Activated T-cell treated with anti-CD3 and anti-CD28 coated beads for 48 hours (primary cell): ENCODE data around the gene VSX1.

Experiments
- DNase-seq: peaks from one replicate; pipeline ENCODE4 v3.0.0-alpha.2; 2020; ENCODE audit warnings: low read depth

VSX1 gene

DNA sequence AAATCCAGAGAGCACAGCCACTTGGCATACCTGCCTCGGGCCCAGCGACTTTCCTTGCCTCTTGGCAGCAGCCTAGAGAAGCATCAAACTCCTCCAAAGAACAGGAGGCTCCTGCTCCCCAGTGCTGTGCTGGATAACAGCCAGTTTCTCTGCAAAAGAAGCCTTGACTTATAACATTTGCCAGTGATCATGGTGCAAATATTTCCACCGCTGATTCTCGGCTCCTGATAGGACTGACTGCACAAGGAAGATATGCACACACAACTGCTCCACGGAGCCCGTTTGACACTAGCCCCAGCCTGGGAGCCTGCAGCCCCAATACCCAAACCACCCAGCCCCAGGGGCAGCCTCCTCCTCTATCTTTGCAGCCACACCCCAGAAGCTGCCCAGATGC is 41.5 kb downstream of the VSX1 start:
- DNase-seq: no peak

- DNase-seq: no peak
Measured at GRCh38 chr20:25039697-25040437, 42.1 kb downstream of the VSX1 start.

DNA sequence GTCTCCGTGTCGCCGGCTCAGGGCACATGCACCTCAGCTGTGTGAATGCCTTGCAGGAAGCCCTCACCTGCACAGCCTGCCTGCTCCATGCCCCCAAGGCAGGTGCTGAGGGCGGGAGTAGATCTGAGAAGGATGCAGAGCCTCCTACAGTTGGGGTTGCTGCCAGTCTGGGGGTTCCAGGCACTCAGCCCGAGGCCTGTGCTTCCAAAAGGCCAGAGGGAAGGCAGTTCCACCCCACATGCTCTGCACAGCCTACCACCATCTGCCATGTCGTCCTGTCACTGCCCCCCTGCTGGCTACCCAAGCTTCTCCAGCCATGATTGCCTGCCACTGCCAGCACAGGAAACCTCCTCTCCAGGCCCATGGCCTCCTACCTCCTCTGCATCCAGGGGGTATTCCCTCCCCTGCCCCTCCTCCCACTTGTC is 43.3 kb downstream of the VSX1 start:
- no peak for DNase-seq

DNA sequence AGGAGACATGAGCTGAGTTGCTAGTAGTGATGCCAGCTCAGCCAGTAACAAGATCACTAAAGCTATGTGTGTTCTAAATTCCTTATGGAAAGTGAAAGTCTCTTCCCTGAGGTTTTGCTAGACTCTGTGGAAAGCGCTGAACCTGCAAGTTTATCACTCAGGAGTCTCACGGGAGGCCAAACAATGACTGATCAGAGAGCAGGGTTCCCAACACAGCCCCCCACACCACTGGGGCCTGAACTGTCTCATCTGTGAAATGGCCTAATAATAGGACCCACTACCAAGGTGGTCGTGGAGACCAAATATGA is 43.9 kb downstream of the VSX1 start:
- DNase-seq: no peak

DNA sequence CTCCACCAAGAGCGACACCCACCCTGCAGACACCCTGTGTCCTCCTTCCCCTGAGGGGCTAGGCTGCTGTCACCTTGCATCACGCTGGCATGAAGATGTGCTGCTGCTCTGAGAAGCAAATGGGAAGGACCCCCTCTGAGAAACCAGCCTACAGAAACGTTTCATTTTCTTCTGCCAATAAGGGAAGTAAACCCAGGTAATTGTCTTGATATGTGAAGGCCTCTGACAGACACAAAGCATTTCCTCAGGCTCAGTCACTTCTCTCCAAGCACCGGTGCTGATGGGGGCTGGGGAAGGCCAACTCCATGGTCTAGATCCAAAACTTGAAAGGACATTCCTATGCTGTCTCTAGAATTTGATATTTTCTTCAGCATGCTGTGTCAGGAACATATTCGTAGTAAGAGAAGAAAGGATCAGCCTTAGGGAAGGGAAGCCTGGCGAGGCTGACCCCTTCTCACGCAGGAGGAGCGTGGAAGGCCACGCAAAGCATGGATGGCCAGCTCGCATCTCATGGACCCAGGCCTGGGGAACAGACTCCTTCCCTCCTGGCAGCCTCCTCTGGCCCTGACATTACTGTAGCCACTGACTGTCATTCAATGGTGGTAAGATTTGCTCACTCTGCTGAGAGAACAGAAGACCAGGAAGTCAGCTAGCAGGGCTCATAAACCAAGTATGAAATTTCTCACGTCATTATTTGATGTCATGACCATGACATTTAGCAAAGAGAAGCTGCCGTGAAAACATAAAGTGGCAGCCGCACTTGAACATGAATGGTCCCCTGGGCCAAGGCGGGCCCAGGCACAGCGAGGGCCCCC is 44.4 kb downstream of the VSX1 start:
- DNase-seq: no peak

DNA sequence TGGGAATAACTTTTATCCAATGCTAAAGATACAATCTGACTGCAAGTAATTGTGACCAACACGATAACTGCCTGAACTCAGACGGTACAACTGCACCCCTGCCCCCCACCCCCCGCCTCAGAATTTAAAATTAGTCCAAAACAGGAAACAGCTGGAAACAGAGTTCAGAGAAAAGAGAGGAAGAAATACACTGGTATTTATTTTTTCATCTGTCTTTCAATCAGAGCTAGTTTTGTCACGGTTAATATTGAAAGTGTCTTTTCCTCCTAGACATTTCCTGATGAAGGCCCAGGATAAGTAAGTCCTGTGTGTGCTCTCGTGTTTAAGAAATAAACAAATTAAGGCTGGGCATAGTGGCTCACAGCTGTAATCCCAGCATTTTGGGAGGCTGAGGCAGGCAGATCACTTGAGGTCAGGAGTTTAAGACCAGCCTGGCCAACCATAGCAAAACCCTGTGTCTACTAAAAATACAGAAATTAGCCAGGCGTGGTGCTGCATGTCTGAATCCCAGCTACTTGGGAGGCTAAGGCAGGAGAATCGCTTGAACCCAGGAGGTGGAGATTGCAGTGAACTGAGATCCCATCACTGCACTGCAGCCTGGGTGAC is 45.5 kb downstream of the VSX1 start:
- DNase-seq: no peak

DNA sequence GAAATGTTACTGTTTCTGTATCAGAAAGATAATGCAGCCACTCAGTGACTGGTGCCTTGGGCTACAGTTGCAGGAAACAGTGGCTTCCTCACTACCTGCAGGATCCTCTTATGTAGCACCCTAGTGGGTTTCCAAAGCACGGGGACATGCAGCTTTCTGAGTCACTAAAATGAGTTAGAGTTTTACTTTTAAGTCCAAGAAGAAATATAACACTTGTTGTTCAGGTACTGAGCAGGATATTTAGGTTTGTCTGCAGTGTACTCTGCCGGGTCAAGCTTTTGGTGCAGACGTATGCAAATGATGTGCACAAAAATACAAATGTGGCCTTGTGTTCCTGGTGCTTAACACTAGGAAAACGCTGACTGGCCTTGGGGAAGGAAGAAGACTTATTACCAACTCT is 46.0 kb downstream of the VSX1 start:
- no peak for DNase-seq

- no peak for DNase-seq
Measured at GRCh38 chr20:25033924-25034300, 48.0 kb downstream of the VSX1 start.

- DNase-seq: no peak
Measured at GRCh38 chr20:25033265-25033923, 48.5 kb downstream of the VSX1 start.

DNA sequence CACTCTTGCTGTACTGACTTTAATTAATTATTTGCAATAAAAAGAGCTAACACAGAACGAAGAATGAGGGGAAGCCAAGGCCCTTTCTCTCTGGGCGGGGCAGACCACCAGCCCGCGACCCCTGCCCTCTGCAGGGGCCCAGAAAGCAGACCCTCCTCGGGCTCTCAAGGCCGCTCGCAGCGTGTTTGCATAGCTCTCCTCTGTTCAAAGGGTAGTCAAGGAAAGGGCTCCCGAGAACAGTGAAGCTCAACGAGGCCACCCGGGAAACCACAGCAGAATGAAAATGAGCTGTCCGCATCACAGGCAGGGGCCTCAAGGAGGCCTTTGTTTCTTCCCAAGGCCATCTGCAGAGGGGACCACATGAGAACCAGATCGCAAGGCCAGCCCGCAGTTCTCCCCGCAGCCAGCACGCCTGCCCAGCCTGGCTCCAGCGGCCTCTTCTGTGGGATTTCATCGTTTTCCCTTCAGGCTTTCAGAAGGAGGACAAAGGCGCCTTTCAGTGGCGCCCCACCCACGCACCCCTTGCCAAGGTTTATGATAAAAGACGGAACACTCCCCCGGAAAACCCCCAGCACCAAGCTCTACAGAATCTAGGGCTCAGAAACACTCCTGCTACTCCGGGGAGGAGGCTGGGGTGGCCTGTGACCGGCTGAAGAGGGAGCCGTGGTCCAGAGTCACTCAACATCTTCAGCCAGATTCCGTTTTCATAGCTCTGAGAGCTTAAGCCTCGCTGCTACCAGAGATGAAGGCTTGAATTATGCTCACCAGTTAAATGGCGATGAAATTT is 49.3 kb downstream of the VSX1 start:
- no peak for DNase-seq

GRCh38 chr20:25032065-25032477 is 49.9 kb downstream of the VSX1 start:
- no peak for DNase-seq

DNA sequence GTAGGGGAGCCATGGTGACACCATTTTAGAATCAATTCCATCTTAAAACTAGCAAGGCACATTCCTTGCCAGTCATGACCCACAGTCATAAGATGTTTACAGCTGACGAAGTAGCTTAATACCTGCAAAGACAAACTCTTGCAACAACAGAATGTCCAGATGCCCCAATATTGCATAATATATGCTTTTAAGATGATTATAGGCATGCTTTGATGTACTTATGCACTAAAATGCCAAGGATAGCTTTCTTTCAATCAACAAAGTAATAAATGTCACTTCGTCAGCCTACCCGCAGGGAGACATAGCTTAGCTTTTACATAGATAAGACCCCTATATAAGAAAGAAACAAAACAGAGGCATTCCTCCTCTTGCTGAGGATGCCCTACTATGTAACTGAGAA is 50.7 kb downstream of the VSX1 start:
- no peak for DNase-seq

- DNase-seq: no peak
Measured at GRCh38 chr20:25030649-25031207, 51.2 kb downstream of the VSX1 start.

DNA sequence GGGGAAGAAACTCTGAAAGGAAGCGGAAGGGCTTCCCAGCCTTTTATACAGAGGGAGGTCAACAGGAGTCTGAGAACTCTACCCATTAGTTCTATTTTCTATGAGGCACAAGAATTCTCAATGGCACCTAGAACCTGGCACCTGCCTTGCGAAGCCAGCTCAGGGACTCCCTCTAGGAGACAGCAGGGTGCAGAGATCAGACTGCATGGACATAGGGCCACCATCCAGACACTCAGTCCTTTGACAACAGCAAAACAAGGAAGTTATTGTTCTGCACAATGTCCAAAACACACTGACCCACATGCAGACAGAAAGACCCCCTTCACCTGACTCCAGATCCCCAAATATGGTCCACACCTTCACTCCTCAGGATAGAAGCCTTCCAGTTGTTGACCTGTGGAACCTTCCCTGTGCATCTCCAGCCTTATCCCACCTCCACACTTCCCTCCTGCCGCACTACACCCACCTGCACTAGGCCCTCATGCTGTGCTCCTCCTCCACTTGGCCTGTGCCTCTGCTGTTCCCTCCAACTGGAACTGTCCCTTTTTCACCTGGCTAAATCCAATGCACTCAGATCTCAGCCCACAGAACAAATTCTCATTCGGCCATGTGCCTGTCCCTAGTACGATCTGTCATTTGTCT is 51.8 kb downstream of the VSX1 start:
- no peak for DNase-seq

DNA sequence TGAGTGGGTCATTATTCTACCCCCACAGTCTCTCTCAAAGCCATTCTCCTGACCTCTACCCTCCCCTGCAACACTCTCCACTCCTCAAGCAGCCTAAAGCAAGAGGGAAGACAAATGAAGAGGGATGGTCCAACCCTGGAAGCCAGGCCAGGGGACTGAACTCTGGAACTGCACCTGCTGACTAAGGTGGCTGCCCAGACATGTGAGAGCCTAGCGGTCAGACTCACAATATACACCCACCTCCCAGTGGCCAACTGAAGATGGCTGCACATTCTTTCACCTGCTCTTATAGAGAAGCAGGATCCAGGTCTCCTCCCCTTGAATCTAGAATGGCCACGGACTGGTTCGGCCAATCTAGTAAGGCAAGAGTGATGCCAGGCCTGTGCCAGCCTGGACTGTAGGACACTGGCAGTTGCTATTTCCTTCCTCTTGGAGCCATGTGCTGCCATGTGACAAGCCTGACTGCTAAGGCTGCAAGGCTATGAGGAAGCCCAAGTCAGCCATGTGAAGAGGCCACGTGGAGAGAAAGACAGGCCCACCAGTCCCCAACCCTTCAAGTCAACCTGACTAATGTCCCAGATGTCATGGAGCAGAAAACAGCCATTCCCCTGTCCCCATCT is 55.8 kb downstream of the VSX1 start:
- DNase-seq: no peak
